ENCODE results near the gene ORAI1.

DNA sequence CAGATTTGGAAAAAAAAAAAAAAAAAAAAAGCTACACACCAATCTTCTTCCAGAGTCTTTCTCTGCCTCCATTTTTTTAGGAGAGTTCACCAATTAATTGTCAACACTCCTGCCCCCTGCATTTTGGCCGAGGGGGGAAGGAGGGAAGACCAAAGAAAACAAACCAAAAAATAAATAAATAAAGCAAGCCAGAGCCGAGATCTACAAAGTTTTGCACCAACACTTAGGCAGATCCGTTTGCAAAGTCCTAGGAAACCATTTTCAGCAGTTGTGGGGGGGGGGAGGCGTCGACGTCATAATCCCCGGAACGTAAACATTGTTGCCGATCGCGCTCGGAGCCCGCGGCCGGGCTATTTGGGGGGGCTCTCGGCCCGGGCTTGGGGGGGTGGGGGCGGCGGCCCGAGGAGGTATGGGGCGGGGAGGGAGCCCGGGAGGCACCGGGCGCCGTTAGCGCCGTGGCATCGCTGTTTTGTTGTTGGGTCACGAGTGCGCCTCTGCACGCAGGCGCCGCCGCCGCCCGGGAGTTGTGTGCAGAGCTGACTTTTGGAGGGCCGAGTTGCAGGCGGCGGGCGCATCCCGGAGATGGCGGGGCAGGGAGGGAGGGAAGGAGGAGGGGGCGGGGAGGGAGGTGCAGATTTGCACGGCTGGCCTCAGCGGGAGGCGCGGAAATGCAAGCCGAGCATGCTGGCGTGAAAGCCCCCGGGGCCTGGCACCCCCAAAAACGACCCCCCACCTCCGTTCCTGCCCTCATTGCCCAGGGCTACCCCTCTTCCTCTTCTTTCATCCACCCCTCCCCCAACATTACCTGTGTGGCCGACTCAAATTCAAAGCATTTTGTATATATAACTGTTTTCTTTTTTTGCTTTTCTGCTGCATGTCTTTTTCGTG lies 46.1 kb upstream of the ORAI1 start:
- TF ChIP-seq, protein P1, sequence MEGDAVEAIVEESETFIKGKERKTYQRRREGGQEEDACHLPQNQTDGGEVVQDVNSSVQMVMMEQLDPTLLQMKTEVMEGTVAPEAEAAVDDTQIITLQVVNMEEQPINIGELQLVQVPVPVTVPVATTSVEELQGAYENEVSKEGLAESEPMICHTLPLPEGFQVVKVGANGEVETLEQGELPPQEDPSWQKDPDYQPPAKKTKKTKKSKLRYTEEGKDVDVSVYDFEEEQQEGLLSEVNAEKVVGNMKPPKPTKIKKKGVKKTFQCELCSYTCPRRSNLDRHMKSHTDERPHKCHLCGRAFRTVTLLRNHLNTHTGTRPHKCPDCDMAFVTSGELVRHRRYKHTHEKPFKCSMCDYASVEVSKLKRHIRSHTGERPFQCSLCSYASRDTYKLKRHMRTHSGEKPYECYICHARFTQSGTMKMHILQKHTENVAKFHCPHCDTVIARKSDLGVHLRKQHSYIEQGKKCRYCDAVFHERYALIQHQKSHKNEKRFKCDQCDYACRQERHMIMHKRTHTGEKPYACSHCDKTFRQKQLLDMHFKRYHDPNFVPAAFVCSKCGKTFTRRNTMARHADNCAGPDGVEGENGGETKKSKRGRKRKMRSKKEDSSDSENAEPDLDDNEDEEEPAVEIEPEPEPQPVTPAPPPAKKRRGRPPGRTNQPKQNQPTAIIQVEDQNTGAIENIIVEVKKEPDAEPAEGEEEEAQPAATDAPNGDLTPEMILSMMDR (IDR thresholded peaks at IDR 0.05 in 8 of 11, conservative IDR thresholded peaks at IDR 0.05 in 3 of 11), result no peak
- TF ChIP-seq POLR2A (IDR thresholded peaks at IDR 0.05), result no peak
- TF ChIP-seq POLR2AphosphoS5 (IDR thresholded peaks at IDR 0.05), result peak; percentile 63 to 80 (median 80)
